Measurements from ENCODE around the gene HSPB1.

HSPB1 gene

GRCh38 chr7:76302347-76303201 is at the start of gene HSPB1:
TSS of gene HSPB1 (plus strand) at chr7:76302673. CDS start at chr7:76302713, 40 bp downstream.
- peak; percentile 68 for DNase-seq (ENCODE audit: extremely low read depth, low read depth)
- TF ChIP-seq, protein P1, sequence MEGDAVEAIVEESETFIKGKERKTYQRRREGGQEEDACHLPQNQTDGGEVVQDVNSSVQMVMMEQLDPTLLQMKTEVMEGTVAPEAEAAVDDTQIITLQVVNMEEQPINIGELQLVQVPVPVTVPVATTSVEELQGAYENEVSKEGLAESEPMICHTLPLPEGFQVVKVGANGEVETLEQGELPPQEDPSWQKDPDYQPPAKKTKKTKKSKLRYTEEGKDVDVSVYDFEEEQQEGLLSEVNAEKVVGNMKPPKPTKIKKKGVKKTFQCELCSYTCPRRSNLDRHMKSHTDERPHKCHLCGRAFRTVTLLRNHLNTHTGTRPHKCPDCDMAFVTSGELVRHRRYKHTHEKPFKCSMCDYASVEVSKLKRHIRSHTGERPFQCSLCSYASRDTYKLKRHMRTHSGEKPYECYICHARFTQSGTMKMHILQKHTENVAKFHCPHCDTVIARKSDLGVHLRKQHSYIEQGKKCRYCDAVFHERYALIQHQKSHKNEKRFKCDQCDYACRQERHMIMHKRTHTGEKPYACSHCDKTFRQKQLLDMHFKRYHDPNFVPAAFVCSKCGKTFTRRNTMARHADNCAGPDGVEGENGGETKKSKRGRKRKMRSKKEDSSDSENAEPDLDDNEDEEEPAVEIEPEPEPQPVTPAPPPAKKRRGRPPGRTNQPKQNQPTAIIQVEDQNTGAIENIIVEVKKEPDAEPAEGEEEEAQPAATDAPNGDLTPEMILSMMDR (IDR thresholded peaks at IDR 0.05; ENCODE audit: low read depth, low read length), result no peak

DNA sequence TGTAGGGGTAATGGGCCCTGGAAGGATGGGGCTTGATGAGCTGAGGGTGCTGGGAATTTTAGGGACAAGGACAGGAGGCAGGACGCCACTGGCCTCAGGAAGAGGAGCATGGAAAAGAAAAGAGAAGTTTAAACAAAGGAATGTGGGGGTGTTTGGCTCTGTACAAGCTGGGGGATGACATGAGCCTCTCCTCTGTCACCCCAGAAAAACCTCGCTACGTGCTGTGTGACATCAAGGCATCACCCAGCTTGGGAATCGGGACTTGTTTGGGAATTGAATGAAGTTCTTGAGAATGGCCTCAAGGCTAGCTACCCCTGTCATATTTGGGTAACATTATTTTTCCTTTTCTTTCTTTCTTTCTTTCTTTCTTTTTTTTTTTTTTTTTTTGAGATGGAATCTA is 47.7 kb upstream of the HSPB1 start:
- TF ChIP-seq, protein P1 (IDR thresholded peaks at IDR 0.05; ENCODE audit: low read depth, low read length), result no peak
- no peak for DNase-seq (ENCODE audit: extremely low read depth, low read depth)

DNA sequence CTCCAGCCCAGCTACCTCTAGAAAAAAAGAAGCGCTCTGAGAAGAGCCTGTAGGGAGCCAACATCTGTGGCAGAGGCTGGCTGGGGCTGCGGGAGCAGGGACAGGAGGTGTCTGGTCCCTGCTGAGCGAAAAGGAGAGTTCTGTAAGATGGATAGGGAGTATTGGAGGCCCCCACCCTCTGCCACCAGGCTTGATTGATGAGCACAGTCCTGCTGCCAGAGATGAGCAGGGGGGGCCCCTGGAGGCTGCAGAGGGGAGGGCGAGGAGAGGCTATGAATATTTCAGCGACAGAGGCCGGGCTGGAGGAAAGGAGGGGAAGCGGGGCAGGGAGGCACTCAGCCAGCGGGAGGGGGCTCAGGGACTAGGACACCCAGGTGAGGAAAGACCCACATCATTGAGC is 44.5 kb upstream of the HSPB1 start:
- DNase-seq (ENCODE audit: extremely low read depth, low read depth), result no peak
- TF ChIP-seq, protein P1 (IDR thresholded peaks at IDR 0.05; ENCODE audit: low read depth, low read length), result no peak

DNA sequence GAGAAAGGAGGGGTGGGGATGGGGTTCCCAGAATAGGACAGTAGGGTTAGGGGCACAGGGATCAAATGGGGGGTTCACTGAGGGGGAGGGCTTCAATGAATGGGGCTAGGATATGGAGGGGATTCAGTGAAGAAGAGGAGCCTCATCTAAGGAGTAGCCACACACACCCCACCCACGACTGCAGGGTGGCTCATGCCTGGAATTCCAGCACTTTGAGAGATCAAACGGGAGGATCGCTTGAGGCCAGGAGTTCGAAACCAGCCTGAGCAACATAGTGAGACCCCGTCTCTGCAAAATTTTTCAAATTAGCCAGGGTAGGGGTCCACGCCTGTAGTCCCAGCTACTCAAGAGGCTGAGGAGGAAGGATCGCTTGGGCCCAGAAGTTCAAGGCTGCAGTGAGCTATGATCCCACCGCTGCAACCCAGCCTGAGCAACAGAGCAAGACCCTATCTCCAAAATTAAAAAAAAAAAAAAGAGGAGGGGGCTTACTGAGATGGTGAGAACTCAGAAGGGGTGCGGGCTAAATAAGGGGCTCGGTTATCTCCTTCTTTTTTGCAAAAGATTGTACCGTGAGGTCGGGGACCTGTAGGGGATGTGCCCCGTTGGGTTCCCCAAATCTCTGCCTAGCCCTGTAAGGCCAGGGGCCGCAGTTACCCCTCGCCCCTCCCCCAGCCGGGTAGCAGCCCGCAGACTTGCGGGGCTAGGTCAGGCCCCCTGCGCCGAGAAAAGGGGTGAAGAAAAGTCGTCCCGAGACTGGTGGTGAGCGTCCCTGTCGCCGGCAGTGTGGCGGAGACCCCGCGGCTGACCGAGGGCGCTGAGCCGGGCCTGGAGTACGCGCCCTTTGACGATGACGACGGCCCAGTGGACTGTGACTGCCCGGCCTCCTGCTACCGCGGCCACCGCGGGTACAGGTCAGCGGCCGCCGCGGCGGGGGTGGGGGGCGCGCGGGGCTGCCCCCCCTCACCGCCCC is 43.1 kb upstream of the HSPB1 start:
- DNase-seq (ENCODE audit: extremely low read depth, low read depth), result no peak
- TF ChIP-seq, protein P1 (IDR thresholded peaks at IDR 0.05; ENCODE audit: low read depth, low read length), result no peak

- DNase-seq (ENCODE audit: extremely low read depth, low read depth), result no peak
- TF ChIP-seq, protein P1 (IDR thresholded peaks at IDR 0.05; ENCODE audit: low read depth, low read length), result no peak
These were observed 42.2 kb upstream of the HSPB1 start for GRCh38 chr7:76260171-76260703.

DNA sequence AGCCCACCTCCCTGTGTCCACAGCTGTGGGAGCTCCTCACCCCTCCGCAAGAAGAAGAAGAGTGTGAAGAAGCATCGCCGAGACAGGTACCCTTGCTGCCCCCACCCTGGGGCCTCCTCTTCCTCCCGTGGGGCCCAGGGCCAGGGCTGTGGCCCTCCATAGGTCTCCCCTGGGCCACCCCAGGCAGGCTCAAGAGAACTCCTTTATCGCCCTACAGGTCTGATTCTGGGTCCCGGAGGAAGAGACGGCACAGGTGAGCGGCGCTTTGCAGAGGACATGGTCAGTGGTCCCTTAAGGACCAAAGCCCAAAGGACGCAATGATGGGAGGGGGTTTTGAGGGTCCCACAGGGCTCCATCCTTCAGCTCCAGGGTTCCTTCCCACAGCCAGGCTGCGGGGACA is 41.1 kb upstream of the HSPB1 start:
- no peak for DNase-seq (ENCODE audit: extremely low read depth, low read depth)
- TF ChIP-seq, protein P1 (IDR thresholded peaks at IDR 0.05; ENCODE audit: low read depth, low read length), result no peak
